ENCODE measurements around the gene NR3C1.

Gene NR3C1

DNA sequence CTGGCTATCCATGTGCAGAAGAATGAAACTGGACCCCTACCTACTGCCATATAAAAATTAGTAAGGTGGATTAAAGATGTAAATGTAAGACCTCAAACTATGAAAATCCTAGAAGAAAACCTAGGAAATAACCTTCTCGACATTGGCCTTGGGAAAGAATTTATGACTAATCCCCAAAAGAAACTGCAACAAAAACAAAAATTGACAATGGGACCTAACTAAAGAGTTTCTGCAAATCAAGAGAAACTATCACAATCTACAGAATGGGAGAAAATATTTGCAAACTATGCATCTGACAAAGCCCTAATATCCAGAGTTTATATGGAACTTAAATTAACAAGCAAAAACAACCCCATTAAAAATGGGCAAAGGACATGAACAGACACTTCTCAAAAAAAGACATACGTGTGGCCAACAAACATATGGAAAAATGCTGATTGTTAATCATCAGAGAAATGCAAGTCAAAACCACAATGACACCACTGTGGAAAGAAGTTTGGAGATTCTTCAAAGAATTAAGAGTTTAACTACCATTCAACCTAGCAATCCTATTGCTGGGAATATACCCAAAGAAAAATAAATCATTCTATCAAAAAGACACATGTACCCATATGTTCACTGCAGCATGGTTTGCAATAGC is 98.5 kb downstream of the NR3C1 start:
- no peak for DNase-seq

DNA sequence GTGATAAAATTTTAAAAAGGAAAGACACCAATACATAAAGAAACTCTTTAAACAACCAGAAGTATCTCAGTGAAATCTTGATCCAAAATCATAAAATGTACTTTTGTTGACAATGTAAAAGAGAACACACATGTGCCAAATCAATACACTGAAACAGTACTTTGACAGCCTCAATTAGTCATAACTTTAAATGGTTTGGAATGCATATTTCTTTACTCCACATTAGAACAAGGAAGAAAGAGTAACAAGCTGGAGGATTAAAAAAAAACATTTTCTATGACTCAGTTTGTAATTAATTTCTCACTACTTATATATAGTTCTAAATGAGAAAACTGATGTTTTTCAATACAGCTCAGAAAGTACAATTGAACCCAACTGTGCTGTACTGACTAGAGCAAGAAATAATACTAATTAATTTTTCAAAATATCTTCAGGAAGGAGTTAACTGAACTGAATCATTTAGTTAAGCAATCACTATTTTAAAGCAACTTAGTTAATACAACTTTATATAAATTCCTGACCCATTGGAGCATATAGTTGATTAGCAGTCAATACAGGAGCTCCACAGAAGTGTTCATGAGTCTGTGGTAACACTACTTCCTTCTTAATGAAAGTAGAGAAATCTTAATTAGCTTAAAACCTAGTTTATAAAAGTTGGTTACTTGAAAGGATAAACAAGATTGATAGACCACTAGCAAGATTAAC is 101.0 kb downstream of the NR3C1 start:
- DNase-seq = no peak

DNA sequence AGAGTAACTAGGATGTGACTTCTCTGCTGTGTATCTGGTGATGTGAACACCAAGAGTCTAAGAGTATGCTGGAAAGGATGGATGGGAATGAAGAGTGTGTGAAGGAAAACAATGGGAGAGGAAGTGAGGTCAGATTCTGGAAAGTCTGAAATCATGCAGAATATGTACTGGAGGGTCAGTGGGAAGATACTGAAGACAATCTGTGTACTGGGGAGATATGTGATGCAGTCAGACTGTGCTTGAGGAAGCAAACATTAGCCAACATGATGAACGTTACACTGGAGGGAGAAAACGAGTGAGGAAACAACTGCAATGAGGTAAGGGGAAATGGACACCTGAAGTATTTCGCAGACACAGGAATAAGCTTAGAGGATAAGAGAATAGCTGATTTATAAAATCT is 105.7 kb downstream of the NR3C1 start:
- no peak for DNase-seq

DNA sequence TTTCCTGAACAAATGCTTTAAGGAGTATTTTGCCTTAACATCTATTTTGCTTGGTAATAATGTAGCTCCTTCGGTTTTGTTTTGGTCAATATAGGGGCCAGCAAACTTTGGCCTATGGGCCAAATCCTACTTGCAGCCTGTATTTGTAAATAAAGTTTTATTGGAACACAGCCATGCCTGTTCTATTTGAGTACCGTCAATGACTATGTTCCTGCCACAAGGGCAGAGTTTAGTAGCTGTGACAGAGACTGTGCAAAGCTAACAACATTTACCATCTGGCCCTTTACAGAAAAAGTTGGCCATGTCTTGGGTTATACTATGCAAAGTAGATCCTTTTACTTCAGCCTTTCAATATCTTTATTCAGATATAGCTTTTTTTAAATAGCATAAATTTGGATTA is 113.4 kb downstream of the NR3C1 start:
- no peak for DNase-seq

DNA sequence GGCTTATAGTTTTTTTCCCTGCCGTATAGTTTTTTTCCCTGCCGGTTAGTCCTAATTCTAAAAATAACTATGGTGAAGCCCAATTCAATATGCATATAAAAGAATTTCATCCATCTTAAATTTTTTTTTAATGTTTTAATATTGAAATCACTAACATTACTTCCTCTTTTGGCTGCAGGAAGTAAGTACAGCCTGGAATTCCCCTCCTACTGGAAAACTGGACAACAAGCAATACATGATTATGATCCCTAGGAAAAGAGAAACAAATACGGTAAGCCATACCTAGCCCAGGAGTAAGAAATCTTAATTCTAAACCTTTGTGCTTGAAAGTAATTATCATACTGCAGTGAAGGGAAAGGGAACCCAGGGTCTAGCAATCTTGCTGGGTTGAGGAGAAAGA is 119.0 kb downstream of the NR3C1 start:
- no peak for DNase-seq

DNA sequence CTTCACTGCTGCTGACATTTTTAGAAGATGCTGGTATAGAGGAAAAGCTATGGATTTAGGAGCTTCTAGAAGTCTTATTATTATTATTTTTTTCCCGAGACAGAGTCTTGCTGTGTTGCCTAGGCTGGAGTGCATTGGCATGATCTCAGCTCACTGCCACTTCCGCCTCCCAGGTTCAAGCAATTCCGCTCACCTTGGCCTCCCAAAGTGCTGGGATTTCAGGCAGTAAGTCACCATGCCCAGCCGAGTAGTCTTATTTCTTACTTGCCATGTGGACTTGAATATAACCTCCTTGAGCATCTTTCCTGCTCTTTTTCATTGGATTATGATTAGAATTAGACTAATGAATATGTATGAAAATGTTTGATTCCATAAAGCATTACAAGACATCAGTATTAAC is 119.5 kb downstream of the NR3C1 start:
- no peak for DNase-seq

DNA sequence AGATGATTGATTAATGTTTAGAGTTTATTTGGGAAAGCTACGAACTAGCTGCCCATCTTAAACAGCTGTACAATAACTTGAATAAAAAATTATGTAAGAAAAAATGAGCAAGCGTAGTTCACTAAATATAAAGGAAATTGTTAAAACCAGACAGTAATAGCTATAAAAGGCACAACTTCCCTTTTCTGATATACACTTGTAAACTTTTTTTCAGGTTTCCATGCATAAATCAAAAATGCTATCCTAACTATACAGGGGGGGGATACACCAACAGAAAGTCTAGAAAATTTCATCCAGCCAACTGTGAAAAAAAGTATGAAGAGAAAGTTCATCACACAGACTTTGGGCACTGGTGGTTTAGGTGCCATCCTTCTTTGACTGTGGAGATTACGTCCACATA is 122.3 kb downstream of the NR3C1 start:
- DNase-seq = no peak

DNA sequence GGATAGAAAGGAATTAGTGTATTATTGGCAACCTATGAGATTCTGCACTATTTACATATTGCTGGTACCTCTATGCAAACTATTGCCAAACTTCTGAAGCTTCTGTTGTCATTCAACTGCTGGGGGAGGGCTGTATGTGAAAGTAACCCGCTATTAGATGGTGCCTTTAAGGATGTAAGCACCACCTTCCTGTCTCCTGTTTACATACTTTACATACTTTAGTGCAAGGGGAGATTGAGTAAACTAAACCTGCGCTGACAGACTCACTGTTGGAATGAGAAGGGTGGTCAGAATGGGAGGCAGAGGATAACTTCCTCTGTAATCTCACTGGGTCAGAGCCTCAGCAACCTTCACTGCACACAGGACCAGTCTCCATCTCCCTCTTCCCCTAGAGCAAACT is 123.8 kb downstream of the NR3C1 start:
- DNase-seq = no peak

DNA sequence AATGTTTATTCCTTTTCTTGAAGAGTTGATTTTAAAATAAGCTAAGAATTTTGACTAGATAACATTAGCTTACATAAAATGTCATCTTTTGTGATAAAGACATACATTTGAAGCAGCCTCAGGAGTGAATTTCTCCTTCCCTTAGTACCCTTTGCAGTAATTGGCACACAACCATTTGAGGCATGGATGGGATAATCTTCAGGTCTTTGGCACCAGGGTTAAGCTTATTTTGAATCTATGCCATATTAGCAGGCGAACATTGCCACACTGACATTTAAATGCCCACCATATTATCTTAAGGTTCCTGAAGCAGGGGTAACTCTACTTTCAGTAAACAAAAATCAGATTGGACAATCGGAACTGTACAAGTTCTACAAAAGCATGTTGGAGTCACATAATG is 126.0 kb downstream of the NR3C1 start:
- DNase-seq = no peak

DNA sequence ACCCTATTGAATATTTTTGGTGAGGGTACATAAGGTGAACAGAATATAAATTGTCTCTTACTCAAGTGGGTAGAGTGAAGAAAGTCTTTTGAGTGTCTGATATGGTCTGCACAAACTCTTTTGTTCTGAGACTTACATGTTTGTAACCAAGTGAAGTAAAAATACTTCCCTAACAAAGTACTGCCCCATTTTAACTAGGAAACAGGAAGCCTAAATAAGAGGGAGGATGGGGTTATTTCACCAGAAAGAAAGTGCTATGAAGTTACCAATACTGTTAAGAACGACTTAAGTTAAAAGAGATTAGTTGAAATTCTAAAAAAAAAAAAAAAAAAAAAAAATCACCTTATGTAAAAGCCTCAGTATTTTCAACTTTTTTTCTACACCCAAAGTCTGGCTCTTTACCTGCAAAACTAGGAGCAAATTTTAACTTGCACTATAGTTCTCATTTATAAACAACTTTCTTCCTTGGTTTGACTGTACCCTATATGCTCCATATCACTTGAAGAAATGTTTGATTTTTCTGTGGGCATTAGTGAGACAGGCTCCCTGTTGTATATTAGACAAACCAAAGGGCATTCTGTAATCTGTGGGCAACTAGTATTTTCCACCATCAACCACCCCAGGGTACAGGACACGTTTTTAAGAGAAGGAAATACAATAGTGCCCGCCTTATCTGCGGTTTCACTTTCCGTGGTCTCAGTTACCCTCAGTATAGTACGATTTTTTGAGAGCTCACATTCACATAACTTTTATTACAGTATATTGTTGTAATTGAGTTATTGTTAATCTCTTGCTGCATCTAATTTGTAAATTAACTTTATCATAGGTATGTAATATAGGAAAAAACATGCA is 127.7 kb downstream of the NR3C1 start:
- DNase-seq = no peak

DNA sequence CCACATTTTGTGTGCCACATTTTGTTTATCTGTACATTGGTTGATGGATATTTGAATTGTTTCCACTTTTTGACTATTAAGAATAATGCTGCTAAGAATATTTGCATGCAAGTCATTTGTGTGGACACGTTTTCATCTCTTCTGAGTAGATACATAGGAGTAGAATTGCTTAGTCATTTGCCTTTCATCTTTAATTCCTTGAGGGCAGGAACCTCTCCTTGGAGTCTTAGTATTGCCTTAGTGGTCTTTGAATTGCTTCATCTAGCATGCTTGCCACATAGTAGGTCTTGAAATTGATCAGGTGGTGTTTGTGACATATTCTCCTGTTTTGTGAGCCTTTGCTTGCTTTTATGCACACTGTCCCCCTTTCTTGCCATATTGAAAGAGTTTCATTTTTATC is 128.5 kb downstream of the NR3C1 start:
- DNase-seq = no peak

DNA sequence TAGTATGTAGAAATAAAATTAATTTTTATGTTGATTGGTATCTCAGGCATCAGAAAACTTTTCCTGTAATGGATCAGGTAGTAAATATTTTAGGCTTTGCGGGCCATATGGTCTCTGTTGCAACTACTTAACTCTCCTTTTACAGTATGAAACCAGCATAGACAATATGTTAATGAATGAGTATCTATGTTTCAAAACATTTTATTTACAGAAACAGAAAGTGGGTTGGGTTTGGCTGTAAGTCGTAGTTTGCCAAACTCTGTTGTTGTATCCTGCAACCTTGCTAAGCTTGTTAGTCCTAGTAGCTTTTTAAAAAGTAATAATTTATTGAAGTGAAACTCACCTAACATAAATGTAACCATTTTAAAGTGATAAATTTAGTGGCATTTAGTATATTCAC is 132.1 kb downstream of the NR3C1 start:
- DNase-seq = no peak

DNA sequence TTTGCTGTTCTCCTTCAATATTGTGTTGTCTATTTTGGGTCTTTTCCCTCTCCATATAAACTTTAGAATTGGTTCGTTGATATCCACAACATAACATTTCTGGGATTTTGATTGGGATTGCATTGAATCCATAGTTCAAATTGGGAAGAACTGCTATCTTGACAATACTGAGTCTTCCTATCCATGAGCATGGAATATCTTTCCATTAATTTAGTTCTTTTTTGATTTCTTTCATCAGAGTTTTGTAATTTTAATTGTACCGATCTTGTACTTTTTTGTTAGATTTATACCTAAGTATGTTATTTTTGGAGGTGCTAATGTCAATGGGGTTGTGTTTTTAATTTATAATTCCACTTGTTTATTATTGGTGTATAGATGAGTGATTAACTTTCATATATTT is 135.1 kb downstream of the NR3C1 start:
- DNase-seq = no peak

DNA sequence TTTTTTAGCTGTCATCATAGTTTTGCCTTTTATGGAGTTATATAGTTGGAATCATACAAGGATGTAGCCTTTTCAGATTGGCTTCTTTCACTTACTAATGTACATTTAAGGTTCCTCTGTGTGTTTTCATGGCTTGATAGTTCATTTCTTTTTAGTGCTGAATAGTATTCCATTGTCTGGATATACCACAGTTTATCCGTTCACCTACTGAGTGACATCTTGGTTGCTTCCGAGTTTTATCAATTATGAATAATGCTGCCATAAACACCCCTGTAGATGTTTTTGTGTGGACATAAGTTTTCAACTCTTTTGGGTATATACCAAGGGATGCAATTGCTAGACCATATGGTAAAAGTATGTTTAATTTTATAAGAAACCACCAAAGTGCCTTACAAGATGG is 136.3 kb downstream of the NR3C1 start:
- no peak for DNase-seq

DNA sequence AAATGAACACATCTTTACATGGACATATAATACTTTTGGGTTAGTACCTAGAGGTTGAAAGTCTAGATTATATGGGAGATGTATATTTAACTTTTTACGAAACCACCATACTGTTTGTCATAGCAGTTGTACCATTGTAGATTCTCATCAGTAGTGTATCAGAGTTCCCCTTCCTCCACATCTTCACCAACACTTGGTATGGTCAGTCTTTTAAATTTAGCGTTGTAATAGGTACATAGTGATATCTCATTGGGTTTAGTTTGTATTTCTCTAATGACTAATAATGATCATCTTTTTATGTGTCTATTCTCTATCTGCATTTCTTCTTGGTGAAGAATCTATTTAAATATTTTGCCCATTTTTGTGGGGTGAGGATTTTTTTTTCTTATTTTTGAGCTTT is 137.5 kb downstream of the NR3C1 start:
- DNase-seq = no peak

DNA sequence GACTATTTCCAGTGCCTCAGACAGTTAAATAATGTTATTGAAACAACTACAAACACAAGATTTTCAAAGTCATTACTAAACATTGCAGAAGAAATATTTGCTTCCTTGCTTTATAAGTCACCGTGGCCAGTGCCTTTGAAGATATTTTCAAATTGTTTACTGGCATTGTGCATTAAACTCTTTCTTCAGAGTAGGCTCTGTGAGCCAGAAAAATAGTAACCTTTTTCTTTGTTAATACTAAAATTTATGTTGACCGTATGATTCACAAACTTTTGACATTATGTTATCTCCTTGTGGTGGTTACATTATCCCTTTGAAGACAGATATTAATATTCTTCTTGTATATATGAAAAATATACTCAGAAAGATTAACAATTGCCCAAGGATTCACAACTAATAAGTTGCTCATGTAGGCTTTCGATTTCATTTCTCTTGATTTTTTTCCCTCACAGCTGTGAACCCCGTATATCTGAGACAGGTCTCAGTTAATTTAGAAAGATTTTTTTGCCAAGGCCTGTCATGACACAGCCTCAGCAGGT is 140.1 kb downstream of the NR3C1 start:
- no peak for DNase-seq

DNA sequence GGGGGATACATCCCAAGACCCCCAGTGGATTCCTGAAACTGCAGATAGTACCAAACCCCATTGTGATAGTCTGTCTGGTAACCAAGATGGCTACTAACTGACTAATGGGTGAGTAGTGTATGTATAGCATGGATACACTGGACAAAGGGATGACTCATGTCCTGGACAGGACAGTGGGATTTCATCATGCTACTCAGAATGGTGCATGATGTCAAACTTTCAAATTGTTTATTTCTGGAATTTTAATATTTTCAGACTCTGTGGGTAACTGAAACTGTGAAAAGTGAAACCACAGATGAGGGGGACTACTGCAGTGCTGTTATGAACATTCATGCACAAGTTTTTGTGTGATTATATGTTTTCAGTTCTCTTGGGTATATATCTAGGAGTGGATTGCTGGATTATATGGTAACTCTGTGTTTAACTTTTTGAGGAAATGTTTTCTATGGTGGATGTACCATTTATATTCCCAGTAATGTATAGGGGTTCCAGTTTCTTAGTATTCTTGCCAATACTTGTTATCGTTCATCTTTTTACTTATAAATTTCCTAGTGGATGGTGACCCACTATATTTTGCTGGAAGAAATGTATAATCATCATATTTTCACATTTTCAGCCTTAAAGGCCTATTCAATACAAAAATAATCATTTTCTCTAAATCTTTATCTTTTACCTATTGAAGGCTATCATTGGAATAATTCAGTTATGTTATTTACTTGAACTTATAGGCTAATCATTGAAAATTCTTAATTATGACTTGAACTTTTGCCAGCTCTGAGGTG is 140.9 kb downstream of the NR3C1 start:
- DNase-seq = no peak

DNA sequence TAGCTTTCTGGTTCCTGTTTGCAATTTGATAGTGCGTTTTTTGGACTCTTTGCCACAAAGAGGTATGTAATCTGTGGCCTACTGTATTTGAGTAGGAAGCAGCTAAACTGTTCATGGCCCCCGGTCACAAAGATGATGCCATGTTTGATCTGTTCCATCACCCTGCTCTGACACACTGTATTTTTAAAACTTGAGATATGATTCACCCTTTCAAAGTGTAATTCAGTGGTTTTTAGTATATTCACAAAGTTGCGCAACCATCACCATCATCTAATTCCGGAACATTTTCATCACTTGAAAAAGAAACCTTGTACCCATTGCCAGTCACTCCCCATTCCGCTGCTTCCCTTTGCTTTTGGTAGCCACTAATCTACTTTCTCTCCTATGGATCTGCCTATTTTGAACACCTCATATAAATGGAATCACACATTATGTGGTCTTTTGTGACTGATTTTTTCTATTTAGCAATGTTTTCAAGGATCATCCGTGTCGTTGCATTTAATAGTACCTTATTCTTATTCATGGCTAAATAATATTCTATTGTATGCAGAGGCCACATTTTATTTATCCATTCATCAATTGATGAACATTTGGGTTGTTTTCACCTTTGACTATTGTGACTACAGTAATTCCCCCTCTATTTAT is 141.6 kb downstream of the NR3C1 start:
- DNase-seq = no peak

DNA sequence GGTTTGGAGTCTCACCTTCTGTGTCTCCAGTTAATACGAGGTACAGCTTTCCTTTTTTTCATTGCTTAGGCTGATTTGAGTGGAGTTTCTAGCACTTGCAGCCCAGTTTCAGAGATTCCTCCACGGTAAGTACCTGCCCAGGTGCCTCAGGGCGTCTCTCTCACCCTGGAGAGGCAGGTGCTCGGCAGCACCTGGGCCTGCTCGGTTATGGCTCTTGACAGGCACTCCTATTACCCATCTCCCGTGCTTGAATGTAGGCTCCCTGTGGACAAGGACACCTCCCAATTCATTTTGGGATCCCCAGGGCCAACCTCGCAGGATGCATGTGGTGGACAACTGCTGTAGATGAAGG is 144.3 kb downstream of the NR3C1 start:
- no peak for DNase-seq

DNA sequence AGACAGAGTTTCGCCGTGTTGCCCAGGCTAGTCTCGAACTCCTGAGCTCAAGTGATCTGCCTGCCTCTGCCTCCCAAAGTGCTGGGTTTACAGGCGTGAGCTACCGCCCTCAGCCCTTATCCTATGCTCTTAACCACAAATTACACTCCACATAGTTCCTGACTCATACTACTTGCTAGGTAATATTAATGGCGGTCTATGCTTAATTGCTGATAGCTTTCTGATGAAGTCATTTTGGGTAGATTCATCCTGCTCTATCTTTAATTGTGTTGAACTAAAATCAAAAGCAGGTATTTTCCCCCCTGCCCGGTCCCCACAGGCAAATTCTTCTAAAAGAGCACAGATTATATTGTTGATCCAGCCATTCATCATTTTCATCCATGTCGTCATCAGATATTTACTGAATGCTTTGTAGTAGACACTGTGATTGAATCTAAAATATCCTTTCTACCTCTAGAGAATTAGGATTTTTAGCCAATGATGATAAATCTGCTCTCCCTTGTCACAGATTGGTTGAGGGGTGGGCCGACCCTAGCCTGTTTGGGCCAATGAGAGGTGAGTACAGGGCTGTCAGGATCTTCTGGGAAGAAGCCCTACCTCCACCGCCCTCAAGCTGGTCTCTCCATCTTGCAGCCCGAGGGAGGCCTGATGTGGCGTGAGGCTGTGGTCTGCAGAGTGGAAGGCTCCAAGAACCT is 144.8 kb downstream of the NR3C1 start:
- no peak for DNase-seq

DNA sequence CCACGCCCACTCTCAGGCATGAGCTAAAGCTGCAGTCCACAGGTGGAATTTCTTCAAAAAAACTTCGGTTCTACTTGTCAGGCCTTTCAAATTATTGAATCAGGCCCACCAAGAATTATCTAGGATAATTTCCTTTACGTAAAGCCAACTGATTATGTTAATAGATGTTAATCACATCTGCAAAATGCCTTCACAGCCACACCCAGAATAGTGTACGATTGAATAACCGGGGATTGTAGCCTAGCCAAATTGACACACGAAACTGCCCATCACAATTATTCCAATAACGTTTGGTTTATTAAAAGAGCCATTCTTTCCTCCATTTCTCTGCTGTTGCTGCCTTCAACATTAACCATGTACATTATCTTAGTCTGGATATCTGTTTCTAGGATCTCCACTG is 148.7 kb downstream of the NR3C1 start:
- no peak for DNase-seq

DNA sequence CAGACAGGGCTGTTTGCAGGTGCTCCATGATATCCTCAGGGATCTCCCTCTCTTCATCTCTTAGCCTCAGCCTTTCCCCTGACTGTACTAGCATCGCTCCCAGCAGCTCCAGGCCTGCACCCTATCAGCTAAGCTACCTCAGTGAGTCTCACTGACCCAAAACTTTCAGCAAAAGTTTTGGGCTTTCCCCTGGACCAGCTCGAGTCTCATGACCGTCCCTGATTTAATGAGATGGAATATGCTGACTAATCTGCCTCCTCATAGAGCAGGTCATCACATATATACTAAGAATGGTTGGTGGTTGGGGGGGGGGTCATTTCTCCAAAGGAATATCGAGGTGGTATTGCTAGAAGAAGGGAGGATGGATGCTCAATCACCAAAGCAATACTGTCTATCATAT is 151.5 kb downstream of the NR3C1 start:
- no peak for DNase-seq

Data from T-helper 9 cell (primary cell).